ENCODE results near the gene KCNK5.

GRCh38 chr6:39154705-39155104, 74.6 kb downstream of the KCNK5 start:
- TF ChIP-seq POLR2A (IDR thresholded peaks at IDR 0.05; ENCODE audit: low read length): no peak
- no peak for TF ChIP-seq GATA1 (IDR thresholded peaks at IDR 0.05; ENCODE audit: low read depth, low read length)

All from erythroblast (primary cell).